HL-60 (cell line): ENCODE data around the gene DNAAF3.

ENCODE experiments used
- GABPA ChIP-seq: IDR thresholded peaks from 2 replicates; pipeline ENCODE4 v1.6.1; 2012; ENCODE audit warnings: low read depth
- POLR2AphosphoS5 ChIP-seq: IDR thresholded peaks from 2 replicates; pipeline ENCODE4 v1.6.1; 2012; ENCODE audit warnings: low read depth
- REST ChIP-seq: IDR thresholded peaks from 2 replicates; pipeline ENCODE4 v1.6.1; 2012; ENCODE audit warnings: low read depth; ENCODE audit not compliant: insufficient replicate concordance
- TF ChIP-seq, protein P1 (sequence below): IDR thresholded peaks from one replicate; pipeline ENCODE4 v1.5.1; 2011; ENCODE audit warnings: low read length, control low read depth, inconsistent platforms; ENCODE audit not compliant: insufficient read depth

GRCh38 chr19:55119053-55119452, 47.4 kb downstream of the DNAAF3 start:
- no peak for TF ChIP-seq REST
- TF ChIP-seq, protein P1, sequence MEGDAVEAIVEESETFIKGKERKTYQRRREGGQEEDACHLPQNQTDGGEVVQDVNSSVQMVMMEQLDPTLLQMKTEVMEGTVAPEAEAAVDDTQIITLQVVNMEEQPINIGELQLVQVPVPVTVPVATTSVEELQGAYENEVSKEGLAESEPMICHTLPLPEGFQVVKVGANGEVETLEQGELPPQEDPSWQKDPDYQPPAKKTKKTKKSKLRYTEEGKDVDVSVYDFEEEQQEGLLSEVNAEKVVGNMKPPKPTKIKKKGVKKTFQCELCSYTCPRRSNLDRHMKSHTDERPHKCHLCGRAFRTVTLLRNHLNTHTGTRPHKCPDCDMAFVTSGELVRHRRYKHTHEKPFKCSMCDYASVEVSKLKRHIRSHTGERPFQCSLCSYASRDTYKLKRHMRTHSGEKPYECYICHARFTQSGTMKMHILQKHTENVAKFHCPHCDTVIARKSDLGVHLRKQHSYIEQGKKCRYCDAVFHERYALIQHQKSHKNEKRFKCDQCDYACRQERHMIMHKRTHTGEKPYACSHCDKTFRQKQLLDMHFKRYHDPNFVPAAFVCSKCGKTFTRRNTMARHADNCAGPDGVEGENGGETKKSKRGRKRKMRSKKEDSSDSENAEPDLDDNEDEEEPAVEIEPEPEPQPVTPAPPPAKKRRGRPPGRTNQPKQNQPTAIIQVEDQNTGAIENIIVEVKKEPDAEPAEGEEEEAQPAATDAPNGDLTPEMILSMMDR: no peak
- no peak for TF ChIP-seq POLR2AphosphoS5
- TF ChIP-seq GABPA: no peak
